Testis (tissue), 3 donors: ENCODE data around the gene CDH7. TPM values are rescaled to one million over a fixed set of nuclear protein-coding genes. Genes with fewer than 3 reads are reported as not detected.
A peak's percentile ranks its signal among the peaks of the same experiment; 100 is the strongest.

Experiments
- DNase-seq: peaks from one replicate; pipeline ENCODE4 v3.0.0-alpha.2; 2019
- H3K27ac ChIP-seq, 2 donors: fragments of 200-600 bp; sonication (generic); one replicate each; pipeline ENCODE4 v1.5.1; 2019
- H3K27me3 ChIP-seq: fragments of 200-600 bp; sonication (generic); one replicate; pipeline ENCODE4 v1.5.1; 2019
- H3K36me3 ChIP-seq: fragments of 200-600 bp; sonication (generic); one replicate; pipeline ENCODE4 v1.5.1; 2017; ENCODE audit warnings: low read depth; ENCODE audit errors: missing control alignments
- H3K4me1 ChIP-seq: fragments of 200-600 bp; sonication (generic); one replicate; pipeline ENCODE4 v1.5.1; 2019
- H3K4me3 ChIP-seq, 2 donors: fragments of 200-600 bp; sonication (generic); one replicate each; pipeline ENCODE4 v1.5.1; 2017 to 2019
- H3K9me3 ChIP-seq: fragments of 200-600 bp; sonication (generic); one replicate; pipeline ENCODE4 v1.5.1; 2017
- CTCF ChIP-seq, 3 experiments: fragments of 450-650 bp in 2 of 3; fragments of 200-600 bp in 1 of 3; sonication (generic) in 1 of 3; IDR thresholded peaks; one replicate each; pipeline ENCODE4 v1.5.1; 2016 to 2019; ENCODE audit warnings: antibody characterized with exemption in 3 of 3, mild to moderate bottlenecking in 2 of 3, moderate library complexity in 1 of 3
- POLR2A ChIP-seq: fragments of 450-650 bp; IDR thresholded peaks from one replicate; pipeline ENCODE4 v1.6.1; 2017; ENCODE audit warnings: antibody characterized with exemption, mild to moderate bottlenecking, moderate library complexity
- WGBS, 2 donors: methylation state at CpG; one replicate each; pipeline ENCODE4 v1.1.5; 2018; 5-methylcytosine and 5-hydroxymethylcytosine counted together
- intact Hi-C: fragments of 100-400 bp; cut with DNase I; formaldehyde crosslinking; loops from one replicate; pipeline ENCODE4 v1.15.1; 2023; ENCODE audit warnings: low total_unique reads
- polyA plus RNA-seq: library from polyadenylated mRNA; stranded (reverse); fragments of 350-450 nt; fragmentation: Illumina TruSeq; extraction: RNeasy Lipid Tissue Mini Kit (QIAGEN cat#74804); gene quantifications from one replicate; pipeline ENCODE4 v1.2.3, GENCODE V29; 2014; ENCODE audit warnings: low read depth, low replicate concordance; ENCODE audit not compliant: insufficient read depth
- total RNA-seq, 2 donors: library from RNA; depleted of rRNA; stranded (reverse); fragments of >200 nt; gene quantifications; one replicate each; pipeline ENCODE4 v1.2.3, GENCODE V29; 2016

Gene CDH7
- total and polyA plus RNA-seq, 3 donors from 2014 or later: 1.0 to 3.2 (median 1.2) TPM

DNA sequence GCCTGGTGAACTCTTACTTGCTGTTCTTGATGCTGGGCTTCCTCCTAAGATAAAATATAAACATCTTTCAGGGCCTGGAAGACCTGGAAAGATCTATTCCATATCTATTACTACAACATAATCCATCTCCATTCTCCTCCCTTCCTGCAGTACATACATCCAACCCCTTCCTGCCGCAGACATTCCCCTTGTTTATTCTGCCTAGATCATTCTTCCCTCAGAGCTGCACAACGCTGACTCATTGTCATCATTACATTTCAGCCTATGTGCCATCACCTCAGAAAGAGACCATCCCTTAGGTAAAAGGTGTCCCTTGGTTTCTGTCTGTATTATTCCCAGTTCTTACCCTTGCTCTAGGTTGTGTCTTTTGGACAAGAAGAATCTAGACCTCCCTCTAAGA lies 2.5 kb upstream of the CDH7 start:
- H3K9me3 ChIP-seq: no peaks in the 10 kb centered on the region
- no peak overlapping the region for H3K27ac ChIP-seq
- H3K36me3 ChIP-seq: no peaks in the 10 kb centered on the region
- H3K4me3 ChIP-seq: no peak overlapping the region
- H3K4me1 ChIP-seq: no peaks in the 10 kb centered on the region
- intact Hi-C loops: no loop called here
- DNase-seq: no peak
- H3K27me3 ChIP-seq: no peaks in the 10 kb centered on the region
- TF ChIP-seq POLR2A: no peak
- TF ChIP-seq CTCF (IDR thresholded peaks at IDR 0.05): no peak
- 82 to 83% methylated on average over 2 of the region's 2 CpGs for WGBS, 2 donors

DNA sequence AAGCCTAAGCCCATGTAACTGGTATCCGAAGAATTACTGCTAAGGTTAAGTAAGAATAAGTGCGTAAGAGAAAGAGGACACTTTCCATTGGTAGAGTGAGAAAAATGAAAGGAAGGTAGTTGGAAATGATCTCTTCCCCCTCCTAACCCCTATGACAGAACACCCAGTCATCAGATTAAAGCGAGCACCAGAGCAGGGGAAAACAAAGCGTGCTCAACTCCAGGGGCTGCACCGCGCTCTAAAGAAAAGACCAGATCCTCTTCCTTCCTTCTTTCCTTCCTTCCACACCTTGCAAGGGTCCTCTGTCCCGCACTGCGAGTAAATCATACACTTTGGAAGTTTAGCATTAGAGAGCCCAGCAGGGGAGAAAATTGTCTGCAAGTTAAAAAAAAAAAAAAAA lies 971 bp upstream of the CDH7 start:
- H3K9me3 ChIP-seq: no peaks in the 10 kb centered on the region
- no peaks in the 10 kb centered on the region for H3K4me1 ChIP-seq
- no peaks in the 10 kb centered on the region for H3K27me3 ChIP-seq
- peak overlapping the region; percentile 44 to 60 for H3K4me3 ChIP-seq
- intact Hi-C loops: no loop called here
- TF ChIP-seq POLR2A (no peak), CTCF (IDR thresholded peaks at IDR 0.05) (no peak)
- WGBS, 2 donors: 4 to 7% methylated on average over 8 of the region's 8 CpGs
- DNase-seq: no peak
- no peak overlapping the region for H3K27ac ChIP-seq
- H3K36me3 ChIP-seq: no peaks in the 10 kb centered on the region

GRCh38 chr18:65751155-65752085 lies 608 bp downstream of the CDH7 start:
- Histone ChIP-seq H3K9me3 (no peaks in the 10 kb centered on the region), H3K27me3 (no peaks in the 10 kb centered on the region), H3K36me3 (no peaks in the 10 kb centered on the region), H3K27ac (no peak overlapping the region), H3K4me3 (peak overlapping the region; percentile 44 to 60), H3K4me1 (no peaks in the 10 kb centered on the region)
- intact Hi-C loops: no loop called here
- peak; percentile 31 for DNase-seq
- WGBS, 2 donors: 5 to 7% methylated on average over 31 to 37 of the region's 42 CpGs
- TF ChIP-seq CTCF (IDR thresholded peaks at IDR 0.05) (no peak), POLR2A (no peak)

DNA sequence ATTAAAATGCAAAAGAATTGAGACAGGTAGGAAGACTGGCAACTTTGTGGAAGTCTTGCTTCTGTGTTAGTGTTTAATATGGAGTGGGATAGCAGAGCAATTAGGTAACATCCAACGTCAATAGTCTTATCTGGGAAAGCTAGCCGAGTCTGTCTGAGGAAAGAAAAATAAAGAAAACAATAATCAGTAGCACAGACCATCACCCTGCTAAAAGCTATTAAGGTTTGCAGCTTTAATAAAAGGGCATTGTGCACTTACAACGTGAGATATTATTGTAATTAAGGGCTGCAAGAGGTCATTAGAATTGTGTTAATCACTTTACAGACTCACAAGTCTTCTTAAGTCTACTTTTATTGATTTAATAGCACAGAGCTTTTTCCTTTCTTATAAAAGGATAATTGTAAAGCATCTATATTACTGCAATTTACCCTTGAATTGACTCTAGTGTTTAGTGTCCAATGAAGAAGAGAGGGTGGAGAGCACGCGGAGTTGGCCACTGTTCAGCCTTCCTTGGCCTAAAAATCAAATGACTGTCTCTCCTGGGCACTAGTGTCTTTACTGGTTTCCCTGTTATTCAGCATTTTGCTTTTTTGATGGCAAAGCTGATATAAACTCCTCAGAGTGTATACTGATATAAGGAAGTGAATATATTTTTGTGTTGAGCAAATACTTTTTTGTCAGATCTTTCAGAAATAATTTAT lies 2.0 kb downstream of the CDH7 start:
- no peaks in the 10 kb centered on the region for H3K36me3 ChIP-seq
- TF ChIP-seq POLR2A: no peak
- no peak for TF ChIP-seq CTCF (IDR thresholded peaks at IDR 0.05)
- intact Hi-C loops: no loop called here
- WGBS, 2 donors: 36 to 44% methylated on average over 5 of the region's 5 CpGs
- no peaks in the 10 kb centered on the region for H3K27me3 ChIP-seq
- H3K4me3 ChIP-seq: no peak overlapping the region
- H3K9me3 ChIP-seq: no peaks in the 10 kb centered on the region
- H3K27ac ChIP-seq: no peak overlapping the region
- no peak for DNase-seq
- H3K4me1 ChIP-seq: no peaks in the 10 kb centered on the region
